Measurements from ENCODE around the gene MDFIC. TPM values are rescaled to one million over a fixed set of nuclear protein-coding genes. Genes with fewer than 3 reads are reported as not detected.

MDFIC gene
- total RNA-seq, 1 donor from 2014 or later: 5.4 TPM

- H3K27ac Mint-ChIP-seq: no peak overlapping the region
- no peaks in the 10 kb centered on the region for H3K36me3 Mint-ChIP-seq (ENCODE audit: insufficient read depth)
- DNase-seq (ENCODE audit: low spot score, unreplicated experiment): no peak
- H3K9me3 Mint-ChIP-seq (ENCODE audit: low read depth): no peaks in the 10 kb centered on the region
- no peaks in the 10 kb centered on the region for H3K27me3 Mint-ChIP-seq
- no peak overlapping the region for H3K4me3 Mint-ChIP-seq (ENCODE audit: low read depth)
- peaks cover 1% of the 10 kb centered on the region for H3K4me1 Mint-ChIP-seq (ENCODE audit: low read depth)
- no peak for TF ChIP-seq CTCF (IDR thresholded peaks at IDR 0.05; ENCODE audit: unreplicated experiment)
Observed at GRCh38 chr7:114970732-114971131, 48.8 kb downstream of the MDFIC start.

- TF ChIP-seq CTCF (IDR thresholded peaks at IDR 0.05; ENCODE audit: unreplicated experiment): no peak
- no peak overlapping the region for H3K4me3 Mint-ChIP-seq (ENCODE audit: low read depth)
- no peaks in the 10 kb centered on the region for H3K9me3 Mint-ChIP-seq (ENCODE audit: low read depth)
- DNase-seq (ENCODE audit: low spot score, unreplicated experiment): no peak
- H3K36me3 Mint-ChIP-seq (ENCODE audit: insufficient read depth): no peaks in the 10 kb centered on the region
- H3K27me3 Mint-ChIP-seq: no peaks in the 10 kb centered on the region
- H3K27ac Mint-ChIP-seq: no peak overlapping the region
- H3K4me1 Mint-ChIP-seq (ENCODE audit: low read depth): peaks cover 1% of the 10 kb centered on the region
Observed at GRCh38 chr7:114972567-114972966, 50.7 kb downstream of the MDFIC start.

- Mint-ChIP-seq H3K4me1 (ENCODE audit: low read depth) (peaks cover 1% of the 10 kb centered on the region), H3K36me3 (ENCODE audit: insufficient read depth) (no peaks in the 10 kb centered on the region), H3K27me3 (no peaks in the 10 kb centered on the region), H3K27ac (no peak overlapping the region), H3K9me3 (ENCODE audit: low read depth) (no peaks in the 10 kb centered on the region), H3K4me3 (ENCODE audit: low read depth) (no peak overlapping the region)
- TF ChIP-seq CTCF (IDR thresholded peaks at IDR 0.05; ENCODE audit: unreplicated experiment): no peak
- no peak for DNase-seq (ENCODE audit: low spot score, unreplicated experiment)
Observed at GRCh38 chr7:114973147-114973546, 51.3 kb downstream of the MDFIC start.

DNA sequence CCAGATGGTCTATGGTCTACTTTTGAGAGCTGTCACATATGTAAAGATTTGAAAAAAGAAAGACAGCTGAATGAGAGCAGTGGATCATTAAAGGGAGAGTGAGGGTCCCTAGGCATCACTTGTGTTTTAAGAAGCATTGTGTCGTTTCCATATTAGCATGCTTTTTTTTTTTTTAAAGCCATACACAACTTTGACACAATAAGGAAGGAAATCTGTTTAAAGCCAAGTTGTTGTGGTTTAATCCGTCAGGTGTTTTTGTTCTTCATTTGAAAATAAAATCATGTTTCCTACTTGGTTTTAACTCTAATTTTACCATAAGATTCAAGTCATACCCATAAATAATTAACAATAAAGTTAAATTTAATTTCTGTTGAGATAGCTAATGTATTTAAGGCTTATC lies 53.5 kb downstream of the MDFIC start:
- Mint-ChIP-seq H3K4me3 (ENCODE audit: low read depth) (no peak overlapping the region), H3K27ac (no peak overlapping the region), H3K27me3 (no peaks in the 10 kb centered on the region), H3K9me3 (ENCODE audit: low read depth) (no peaks in the 10 kb centered on the region), H3K36me3 (ENCODE audit: insufficient read depth) (no peaks in the 10 kb centered on the region), H3K4me1 (ENCODE audit: low read depth) (peaks cover 1% of the 10 kb centered on the region)
- no peak for DNase-seq (ENCODE audit: low spot score, unreplicated experiment)
- no peak for TF ChIP-seq CTCF (IDR thresholded peaks at IDR 0.05; ENCODE audit: unreplicated experiment)

DNA sequence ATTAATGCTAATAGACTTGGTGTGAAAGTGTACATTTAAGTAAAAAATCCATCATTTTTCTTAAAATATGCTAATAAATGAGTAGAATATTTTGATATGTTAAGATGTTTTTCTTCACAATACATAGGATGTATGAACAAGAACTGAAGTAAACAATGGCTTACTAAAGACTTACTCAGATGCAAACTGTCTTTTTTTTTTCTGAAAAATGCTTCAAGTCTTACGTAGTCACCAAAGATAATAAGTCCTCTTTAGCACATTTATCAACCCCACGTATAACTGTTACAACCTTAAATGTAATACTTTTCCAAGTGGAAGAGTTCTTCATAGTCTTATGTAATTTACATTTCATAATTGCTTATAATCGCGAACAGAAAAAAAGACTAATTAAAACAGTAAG lies 54.8 kb downstream of the MDFIC start:
- TF ChIP-seq CTCF (IDR thresholded peaks at IDR 0.05; ENCODE audit: unreplicated experiment): no peak
- Mint-ChIP-seq H3K27me3 (no peaks in the 10 kb centered on the region), H3K9me3 (ENCODE audit: low read depth) (no peaks in the 10 kb centered on the region), H3K4me3 (ENCODE audit: low read depth) (no peak overlapping the region), H3K36me3 (ENCODE audit: insufficient read depth) (no peaks in the 10 kb centered on the region), H3K4me1 (ENCODE audit: low read depth) (no peaks in the 10 kb centered on the region), H3K27ac (no peak overlapping the region)
- no peak for DNase-seq (ENCODE audit: low spot score, unreplicated experiment)
